ENCODE results near the gene TMEM86A.
"Not testable (repeated sequence)": the region's sequence is repeated elsewhere in the genome, so short reads cannot be mapped to it uniquely, and the experiment has no call there.

TMEM86A gene, protein sequence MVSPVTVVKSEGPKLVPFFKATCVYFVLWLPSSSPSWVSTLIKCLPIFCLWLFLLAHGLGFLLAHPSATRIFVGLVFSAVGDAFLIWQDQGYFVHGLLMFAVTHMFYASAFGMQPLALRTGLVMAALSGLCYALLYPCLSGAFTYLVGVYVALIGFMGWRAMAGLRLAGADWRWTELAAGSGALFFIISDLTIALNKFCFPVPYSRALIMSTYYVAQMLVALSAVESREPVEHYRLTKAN

DNA sequence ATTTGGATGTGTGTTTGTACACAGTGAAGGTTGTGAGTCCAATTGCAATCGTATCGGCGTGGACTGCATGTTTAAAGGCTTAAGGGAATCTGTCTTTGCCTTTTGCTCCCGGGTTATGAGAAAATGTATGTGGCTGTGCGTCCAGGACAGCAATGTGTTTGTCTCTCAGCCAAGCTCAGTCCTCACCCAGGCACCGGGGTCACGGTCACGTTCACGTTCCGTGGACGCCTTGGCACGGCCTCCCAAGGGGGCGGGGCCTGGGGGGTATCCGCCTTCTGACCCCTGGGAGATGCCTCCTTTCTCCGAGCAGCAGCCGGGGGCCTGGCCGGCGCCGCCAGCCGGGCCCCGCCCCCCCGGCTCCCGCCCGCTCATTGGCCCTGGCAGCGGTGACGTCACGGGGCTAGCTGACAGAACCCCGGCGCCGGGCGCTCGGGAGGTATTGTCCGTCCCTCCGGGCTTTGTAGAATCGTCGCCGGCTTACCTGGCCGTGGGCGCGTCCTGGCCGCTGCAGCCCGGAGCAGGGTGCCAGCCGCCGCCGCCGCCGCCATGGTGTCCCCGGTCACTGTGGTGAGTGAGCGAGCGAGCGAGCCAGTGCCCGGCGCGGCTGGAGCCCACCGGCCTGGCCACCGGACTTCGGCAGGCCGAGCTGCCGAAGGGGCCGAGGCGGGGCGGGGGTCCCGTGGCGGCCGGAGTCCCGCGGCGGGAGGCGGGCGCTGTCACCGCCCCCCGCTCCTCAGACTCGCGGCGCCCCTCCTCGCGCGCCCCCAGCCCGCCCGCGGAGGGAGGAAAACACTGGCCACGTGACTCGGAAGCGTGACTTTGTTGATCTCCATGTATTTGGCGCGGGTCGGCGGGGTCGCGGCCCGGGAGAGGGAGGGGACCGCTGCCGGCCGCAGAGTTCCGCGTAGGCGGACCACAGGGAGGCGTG, at the start of gene TMEM86A:
Gene TMEM86A (plus strand): TSS at position 439 of the 928 bp plus-strand sequence. CDS start 108 bp downstream, at position 547.
- DNase-seq, result peak; percentile 90 to 97 (median 95)

DNA sequence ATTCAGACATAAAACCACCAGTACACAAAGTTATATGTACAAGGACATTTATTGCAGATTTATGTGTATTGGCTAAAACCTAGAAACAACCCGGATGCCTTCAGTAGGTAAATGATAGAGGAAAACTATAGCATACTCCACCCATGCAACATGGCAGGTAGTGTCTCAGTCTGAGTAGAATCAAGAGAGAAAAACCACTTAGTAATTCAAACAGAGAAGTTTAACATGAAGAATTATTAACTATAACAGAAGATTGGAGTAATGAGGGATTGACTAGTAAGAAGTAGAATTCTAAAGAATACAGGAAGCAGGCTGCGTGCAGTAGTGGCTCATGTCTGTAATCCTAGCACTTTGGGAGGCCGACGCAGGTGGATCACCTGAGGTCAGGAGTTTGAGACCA, 48.2 kb upstream of the TMEM86A start:
- DNase-seq, result no peak

DNA sequence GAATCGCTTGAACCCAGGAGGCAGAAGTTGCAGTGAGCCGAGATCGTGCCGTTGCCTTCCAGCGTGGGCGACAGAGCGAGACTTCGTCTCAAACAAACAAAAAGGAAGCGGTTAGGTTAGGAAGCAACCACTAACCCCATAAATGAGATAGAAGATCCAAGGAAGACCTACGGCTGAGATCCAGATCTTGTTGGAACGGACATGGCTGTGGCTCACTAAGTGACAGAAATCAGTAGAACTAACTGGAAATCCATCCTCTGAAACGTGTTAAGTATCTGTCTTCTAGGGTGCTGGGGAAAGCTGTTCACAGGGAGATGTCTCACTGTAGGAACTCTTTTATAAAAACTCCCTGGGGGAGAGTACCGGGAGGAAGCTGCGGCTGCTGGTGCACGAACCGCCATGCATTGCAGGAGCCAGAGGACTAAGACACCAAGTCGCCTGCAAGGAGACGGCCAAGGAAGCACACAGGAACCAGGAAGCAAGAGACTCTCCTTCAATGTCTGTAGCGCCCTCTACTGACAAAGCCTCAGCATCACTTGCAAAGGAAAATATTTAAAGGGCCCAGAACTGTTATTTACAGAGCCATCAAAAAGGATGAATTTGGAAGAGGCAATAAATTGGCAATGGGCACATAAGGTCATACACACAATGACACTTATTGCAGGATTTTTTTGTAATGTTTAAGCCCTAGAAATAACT, 47.6 kb upstream of the TMEM86A start:
- DNase-seq, result peak; percentile 72 to 83 (median 80)

DNA sequence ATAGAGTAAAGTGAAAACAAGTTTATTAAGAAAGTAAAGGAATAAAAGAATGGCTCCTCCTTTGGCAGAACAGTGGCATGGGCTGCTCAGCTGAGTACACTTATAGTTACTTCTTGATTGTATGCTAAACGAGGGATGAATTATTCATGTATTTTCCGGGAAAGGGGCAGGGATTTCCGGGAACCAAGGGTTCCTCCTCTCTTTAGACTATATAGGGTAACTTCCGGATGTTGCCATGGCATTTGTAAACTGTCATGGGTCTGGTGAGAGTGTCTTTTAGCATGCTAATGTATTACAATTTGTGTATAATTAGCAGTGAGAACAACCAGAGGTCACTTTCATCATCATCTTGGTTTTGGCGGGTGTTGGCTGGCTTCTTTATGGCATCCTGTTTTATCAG, 40.9 kb upstream of the TMEM86A start:
- peak in 1 of 3 donors; percentile 28 for DNase-seq

DNA sequence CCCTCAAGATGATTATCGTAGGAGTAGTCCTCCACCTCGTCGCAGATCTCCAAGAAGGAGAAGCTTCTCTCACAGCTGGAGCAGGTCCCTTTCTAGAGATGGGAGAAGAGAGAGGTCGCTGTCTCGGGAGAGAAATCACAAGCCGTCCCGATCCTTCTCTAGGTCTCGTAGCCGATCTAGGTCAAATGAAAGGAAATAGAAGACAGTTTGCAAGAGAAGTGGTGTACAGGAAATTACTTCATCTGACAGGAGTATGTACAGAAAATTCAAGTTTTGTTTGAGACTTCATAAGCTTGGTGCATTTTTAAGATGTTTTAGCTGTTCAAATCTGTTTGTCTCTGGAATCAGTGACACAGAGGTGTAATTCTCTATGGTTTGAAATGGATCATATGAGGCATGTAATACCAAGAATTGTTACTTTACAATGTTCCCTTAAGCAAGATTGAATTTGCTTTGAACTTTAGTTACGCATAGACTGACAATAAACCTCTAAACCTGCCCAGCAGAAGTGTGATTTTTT, 33.2 kb upstream of the TMEM86A start:
- peak in 1 of 3 donors; percentile 16 for DNase-seq

DNA sequence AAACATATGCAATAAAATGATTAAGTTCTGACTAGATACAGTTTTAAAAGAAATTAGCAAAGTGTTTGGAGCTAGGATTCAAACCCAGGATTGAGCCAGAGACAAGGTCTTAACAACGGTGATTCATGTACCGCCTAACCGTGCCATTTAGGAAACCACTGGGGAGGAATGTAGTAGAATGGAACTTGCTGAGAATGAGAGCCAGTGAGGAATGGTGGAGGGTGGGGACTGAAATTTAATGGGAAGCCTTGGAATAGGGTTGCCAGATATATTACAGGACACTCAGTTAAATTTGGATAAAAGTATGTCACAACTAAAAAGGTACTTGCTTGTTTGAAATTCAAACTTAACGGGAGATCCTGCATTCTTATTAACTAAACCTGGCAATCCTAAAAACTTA, 30.4 kb upstream of the TMEM86A start:
- DNase-seq, result peak in 1 of 3 donors; percentile 19

DNA sequence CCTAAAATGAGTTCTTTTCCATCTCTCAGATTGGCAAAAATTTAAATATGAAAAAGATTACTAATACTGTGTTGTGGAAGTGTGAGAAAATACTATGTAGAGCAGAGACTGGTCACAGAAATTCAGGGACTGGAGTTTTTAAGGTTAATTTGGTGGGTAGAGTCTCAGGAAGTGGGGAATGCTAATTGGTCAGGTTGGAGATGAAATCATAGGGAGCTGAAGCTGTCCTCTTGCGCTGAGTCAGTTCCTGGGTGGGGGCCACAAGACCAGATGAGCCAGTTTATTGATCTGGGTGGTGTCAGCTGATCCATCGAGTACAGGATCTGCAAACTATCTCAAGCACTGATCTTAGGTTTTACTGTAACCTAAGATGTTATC, 29.4 kb upstream of the TMEM86A start:
- peak; percentile 37 to 70 (median 63) for DNase-seq

DNA sequence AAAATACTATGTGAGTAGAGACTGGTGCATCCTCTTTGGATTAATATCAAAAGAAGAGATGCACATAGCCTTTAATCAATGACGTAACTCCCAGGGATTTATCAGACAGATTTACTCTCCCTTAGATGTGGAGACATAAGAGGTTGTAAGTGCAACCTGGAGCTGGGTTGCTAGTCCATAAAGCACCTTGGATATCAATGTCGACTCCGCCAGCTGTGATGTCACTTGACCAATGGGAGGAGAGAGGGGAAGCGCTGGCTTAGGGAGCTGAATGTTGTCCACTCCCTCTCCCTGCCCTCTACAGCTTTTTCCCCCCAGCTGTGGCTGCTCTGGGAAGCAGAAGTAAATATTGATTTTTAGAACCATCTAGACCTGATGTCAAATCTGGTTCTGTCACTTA, 28.9 kb upstream of the TMEM86A start:
- DNase-seq, result peak in 1 of 3 donors; percentile 16

DNA sequence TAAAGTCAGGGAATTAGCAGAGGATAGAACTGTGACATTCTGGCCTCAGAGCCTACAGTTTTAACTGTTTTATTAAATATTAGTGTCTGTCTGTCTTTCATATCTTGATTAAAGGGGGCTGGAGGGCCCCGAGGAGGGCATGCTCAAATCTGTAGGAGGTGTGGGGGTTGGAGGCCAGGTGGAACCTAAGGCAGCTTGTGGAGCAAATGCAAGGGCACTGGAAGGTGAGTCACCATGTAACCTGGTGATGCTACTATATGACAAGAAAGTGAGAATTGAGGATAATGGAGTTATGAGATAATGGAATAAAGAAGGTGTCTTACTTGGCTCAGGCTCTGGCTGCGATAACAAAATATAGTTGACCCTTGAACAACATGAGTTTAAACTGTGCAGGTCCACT, 27.3 kb upstream of the TMEM86A start:
- DNase-seq, result no peak

DNA sequence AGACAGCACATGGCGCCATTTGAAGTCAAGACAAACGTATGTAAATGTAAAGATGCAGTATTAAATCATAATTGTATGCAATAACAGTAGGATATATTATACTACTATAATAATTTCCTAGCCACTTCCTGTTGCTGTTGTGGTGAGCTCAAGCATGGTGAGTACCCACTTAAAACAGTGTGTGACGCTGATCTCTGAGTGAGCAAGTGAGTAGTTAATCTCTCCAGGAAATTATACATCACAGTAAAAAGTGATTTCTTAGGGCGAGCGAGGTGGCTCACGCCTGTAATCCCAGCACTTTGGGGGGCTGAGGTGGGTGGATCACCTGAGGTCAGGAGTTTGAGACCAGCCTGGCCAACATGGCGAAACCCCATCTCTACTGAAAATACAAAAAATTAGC, 26.4 kb upstream of the TMEM86A start:
- peak; percentile 21 to 50 (median 45) for DNase-seq

DNA sequence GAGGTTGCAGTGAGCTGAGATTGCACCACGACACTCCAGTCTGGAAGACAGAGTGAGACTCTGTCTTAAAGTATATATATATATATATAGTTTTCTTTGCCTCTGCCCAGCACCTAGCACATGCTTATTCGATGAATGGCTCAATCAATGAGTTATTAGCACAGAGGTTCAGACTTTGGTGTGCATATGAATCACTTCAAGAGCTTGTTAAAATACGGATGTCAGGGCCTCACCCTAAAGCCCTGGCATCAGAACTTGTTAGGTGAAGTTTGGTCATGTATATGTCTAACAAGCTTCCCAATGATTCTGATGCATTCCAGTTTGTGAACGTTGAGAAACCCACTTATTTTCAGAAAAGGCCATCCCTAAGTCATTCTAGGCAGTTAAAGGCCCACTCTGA, 21.8 kb upstream of the TMEM86A start:
- DNase-seq, result peak in 1 of 3 donors; percentile 9

DNA sequence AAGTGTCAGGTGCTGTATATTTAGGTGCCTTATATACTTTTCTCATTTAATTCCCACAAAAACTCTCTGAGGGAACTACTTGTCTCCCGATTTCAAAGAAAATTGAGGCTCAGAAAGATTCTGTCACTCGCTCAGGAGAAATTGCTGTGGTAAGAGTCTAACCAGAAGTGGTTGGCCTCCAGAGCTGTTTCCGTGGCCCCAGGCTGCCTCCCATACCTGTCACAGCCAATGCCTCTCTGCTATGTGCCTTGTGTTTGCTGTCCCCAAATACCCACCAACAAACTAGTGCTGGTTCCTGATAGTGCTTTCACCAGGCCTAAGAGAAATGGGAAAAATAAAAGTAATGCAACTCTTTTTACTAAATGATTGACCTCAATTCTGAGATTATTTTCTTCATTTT, 21.0 kb upstream of the TMEM86A start:
- peak in 1 of 3 donors; percentile 1 for DNase-seq

DNA sequence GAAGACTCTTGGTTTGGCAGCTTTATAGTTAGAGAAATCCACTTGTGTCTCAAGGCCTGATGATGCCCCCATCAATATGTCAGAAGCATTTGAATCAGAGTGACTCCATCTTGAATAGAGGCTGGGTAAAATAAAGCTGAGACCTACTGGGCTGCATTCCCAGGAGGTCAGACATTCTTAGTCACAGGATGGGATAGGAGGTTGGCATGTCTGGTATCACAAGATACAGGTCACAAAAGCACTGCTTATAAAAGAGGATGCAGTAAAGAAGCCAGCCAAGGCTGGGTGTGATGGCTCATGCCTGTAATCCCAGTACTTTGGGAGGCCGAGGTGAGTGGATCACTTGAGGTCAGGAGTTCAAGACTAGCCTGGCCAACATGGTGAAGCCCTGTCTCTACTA, 16.6 kb upstream of the TMEM86A start:
- DNase-seq, result not testable (repeated sequence)

DNA sequence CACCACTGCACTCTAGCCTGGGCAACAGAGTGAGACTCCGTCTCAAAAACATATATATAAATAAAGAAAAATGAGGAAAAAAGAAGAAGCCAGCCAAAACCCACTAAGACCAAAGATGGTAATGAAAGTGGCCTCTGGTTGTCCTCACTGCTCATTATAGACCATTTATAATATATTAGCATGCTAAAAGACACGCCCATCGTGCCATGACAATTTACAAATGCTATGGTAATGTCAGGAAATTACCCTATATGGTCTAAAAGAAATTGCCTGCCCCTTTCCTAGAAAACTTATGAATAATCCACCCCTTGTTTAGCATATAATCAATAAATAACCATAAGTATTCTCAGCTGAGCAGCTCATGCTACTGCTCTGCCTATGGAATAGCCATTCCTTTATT, 16.1 kb upstream of the TMEM86A start:
- peak in 1 of 3 donors; percentile 1 for DNase-seq

DNA sequence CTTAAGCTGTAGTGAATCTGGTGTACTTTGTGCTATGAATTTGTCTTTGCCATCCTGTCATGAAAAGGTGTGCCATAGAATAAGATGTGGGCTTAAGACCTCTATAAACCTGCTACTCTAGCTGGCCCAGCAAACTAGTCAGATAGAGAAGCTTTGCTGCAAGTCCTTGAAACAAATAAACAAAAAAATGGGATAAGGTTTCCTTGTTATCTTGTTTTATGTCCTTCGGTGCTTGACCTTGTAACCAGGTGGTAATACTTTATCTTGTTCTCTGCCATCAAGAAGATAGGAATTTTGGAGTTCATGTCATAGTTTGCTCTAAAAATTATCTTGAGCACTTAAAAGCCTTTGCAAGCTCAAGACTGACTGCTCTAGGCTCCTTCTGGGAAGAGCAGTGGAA, 14.3 kb upstream of the TMEM86A start:
- DNase-seq, result no peak

DNA sequence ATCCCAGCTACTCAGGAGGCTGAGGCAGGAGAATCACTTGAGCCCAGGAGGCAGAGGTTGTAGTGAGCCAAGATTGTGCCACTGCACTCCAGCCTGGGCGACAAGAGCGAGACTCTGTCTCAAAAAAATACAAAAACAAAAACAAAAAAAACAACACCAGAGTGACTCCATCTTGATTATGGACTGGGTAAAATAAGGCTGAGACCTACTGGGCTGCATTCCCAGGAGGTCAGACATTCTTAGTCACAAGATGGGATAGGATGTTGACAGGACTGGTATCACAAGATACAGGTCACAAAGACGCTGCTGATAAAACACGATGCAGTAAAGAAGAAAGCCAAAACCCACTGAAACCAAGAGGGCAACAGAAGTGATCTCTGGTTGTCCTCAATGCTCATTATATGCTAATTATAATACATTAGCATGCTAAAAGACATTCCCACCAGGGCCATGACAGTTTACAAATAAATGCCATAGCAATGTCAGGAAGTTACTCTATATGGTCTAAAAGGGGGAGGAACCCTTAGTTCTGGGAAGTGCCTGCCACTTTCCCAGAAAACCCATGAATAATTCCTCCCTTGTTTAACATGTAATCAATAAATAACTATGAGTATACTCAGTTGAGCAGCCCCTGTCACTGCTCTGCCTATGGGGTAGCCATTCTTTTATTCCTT, 7.0 kb upstream of the TMEM86A start:
- DNase-seq, result not testable (repeated sequence)

DNA sequence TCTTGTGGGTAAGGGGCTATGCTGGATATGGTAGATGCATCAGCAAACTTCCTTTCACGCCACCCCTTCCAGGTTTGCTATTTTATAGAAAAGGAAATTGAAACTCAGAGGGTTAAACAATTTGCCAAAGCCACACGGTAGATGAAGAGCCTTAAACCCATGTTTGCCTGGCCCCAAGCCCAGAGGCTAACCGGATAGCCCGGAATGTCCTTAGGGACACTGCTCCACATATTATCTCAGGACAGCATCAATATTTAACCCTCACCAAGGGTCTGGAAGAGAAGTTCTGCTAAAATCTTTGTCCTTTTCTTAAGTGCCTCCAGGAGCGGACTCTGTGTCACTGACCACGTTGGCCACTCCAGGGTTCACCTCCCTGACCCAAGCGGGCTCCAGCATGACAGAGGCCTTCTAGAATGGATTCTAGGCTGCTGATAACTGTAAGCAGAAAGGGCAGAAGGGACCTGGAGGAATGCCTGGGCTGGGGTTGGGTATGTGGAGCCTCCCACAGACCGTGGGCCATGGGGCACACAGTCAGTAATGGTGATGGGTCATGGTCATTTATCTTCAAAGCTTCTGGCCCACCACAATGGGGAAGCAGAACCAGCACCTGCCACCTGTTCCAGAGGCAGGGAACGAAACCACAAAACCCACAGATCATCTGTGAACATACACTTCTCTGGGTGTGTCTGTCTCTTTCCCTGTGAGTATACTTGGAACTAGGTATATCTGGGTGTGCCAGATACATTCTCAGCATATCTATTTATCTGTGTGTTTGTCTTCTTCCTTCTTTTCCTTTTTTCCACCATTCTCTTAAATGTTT, 5.4 kb upstream of the TMEM86A start:
- DNase-seq, result no peak

DNA sequence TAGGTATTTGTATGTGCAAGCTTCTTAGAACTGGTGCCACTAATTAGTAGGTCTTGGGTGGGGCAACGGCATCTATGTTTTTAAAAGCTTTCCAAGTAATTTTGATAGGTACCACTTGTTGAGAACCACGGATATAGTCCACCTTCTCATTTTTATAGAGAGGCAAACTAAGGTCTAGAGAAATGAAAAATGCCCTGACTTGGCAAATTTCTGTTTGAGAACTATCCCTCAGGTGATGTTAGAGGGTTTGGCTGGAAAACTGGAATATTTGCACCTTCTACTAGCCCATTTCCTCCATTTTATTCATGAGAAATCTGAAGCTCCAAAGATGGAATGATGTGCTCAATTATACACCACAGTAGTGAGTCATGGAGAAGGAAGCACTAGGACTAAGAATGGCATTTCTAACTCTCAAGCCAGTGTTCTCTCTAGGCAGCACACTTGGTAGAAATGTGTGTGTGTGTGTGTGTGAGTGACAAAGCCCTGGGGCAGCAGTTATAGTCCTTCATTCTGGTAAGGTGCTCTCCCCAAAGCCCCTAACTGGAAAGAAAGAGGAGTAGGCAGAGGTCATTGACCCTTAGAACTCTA, 1.8 kb upstream of the TMEM86A start:
- DNase-seq, result peak in 2 of 3 donors; percentile 41 to 42

DNA sequence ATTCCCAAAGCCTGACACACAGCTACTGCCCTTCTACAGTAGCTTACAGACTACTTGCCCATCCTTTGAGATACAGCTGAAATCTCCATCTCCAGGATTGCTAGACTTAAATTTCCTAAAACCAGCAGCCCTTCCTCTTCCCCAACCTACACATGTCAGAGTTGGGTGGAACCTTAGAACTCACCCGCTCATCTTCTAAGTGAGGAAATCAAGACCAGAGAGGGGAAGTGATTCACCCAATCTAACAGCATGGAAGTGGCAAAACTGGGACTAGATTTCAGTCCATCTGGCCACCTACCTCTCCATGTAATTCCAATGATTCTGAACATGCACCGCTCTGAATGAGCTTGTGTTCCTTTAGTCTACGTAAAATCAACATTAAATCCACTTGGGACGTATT, 1.0 kb upstream of the TMEM86A start:
- DNase-seq, result peak; percentile 76 to 82 (median 80)

DNA sequence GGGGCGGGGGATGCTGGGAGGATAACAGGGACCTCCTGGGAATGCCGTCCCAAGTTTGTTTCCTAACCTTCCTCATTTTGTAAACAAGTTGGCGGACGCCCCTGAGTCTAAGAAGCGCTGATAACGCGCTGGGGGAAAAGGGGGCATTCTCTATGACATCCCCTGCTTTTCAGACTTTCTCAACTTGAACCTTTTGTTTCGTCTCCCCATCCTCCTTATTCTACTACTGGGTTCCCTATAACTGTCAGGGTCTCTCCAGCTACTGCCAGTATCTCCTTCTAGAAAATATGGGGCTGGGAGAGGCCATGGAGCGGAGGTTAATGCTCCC, 654 bp downstream of the TMEM86A start:
- DNase-seq, result no peak

DNA sequence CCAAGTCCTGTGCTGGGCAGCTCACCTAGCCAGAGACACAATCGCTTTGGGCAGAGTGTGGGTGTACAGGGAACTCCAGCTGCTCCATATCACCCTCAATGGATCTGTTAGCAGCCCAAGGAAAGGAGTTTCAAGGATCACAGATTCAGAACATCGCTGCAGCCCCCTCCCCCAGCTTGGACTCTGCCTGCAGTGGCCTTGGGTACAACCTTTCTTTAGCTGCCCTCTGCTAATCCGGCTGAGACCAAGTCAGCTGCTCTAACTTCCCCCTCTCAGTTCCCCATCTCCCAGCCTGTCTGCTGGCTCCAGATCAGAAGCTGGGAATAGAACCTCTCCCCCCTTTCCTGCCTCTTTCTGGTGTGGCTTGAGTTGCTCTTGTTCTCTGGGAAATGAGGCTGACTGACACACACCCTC, 1.3 kb downstream of the TMEM86A start:
- DNase-seq, result peak; percentile 59 to 66 (median 62)

Data from suppressor macrophage treated with lipopolysaccharide for 1 hour (primary cell).